GM12892 (cell line): ENCODE data around the gene NPFF.

Experiments used
- POLR2A ChIP-seq: IDR thresholded peaks from 2 replicates; pipeline ENCODE4 v1.6.1; 2011; ENCODE audit warnings: low read depth, low read length, control low read depth
- POLR2AphosphoS5 ChIP-seq: IDR thresholded peaks from 2 replicates; pipeline ENCODE4 v1.6.1; 2011; ENCODE audit warnings: low read depth, low read length, control low read depth
- TAF1 ChIP-seq: IDR thresholded peaks from 2 replicates; pipeline ENCODE4 v1.6.1; 2011; ENCODE audit warnings: low read depth, mild to moderate bottlenecking, control low read depth, low read length, borderline replicate concordance

DNA sequence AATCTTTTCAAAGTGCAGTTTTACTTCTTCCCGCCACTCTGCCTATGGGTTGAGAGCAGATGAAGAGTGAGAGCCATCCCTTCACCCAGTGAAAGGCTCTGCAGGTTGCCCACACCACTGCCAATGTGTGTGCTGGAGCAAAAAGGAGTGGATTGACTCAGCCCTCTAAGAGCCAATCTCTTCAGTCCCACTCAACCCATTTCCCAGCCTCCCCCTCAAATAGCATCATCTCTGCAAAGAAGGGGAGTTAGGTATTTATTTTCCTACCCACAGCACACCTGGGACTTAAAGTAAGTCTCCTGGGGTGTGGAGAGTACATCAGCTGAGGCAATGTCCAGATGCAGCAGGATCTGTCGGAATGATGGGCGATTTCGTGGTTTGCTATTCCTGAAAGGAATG lies 23.3 kb downstream of the NPFF start:
- no peak for TF ChIP-seq POLR2A
- no peak for TF ChIP-seq POLR2AphosphoS5
- TF ChIP-seq TAF1: no peak
